HG03354 (cell line): Measurements from ENCODE around the gene PIEZO1.

ENCODE experiments used
- ATAC-seq: cut with Tn5 transposase; IDR thresholded peaks from one replicate; pipeline ENCODE4 v1.9.1; 2021; ENCODE audit warnings: mild to moderate bottlenecking; ENCODE audit not compliant: unreplicated experiment, poor library complexity, severe bottlenecking

Gene PIEZO1

GRCh38 chr16:88730632-88731607 lies 54.1 kb downstream of the PIEZO1 start:
- ATAC-seq, result no peak

GRCh38 chr16:88727871-88728270 lies 57.1 kb downstream of the PIEZO1 start:
- no peak for ATAC-seq

- ATAC-seq, result no peak
Observed at GRCh38 chr16:88726981-88727380, 58.0 kb downstream of the PIEZO1 start.

GRCh38 chr16:88726408-88726749 lies 58.6 kb downstream of the PIEZO1 start:
- ATAC-seq, result no peak

GRCh38 chr16:88725609-88726407 lies 59.2 kb downstream of the PIEZO1 start:
- no peak for ATAC-seq

GRCh38 chr16:88724855-88725555 lies 60.0 kb downstream of the PIEZO1 start:
- ATAC-seq, result no peak

GRCh38 chr16:88723911-88724310 lies 61.1 kb downstream of the PIEZO1 start:
- ATAC-seq, result no peak

- ATAC-seq, result no peak
Observed at GRCh38 chr16:88723507-88723887, 61.5 kb downstream of the PIEZO1 start.

- ATAC-seq, result no peak
Observed at GRCh38 chr16:88722784-88723506, 62.1 kb downstream of the PIEZO1 start.

GRCh38 chr16:88721815-88722755 lies 62.9 kb downstream of the PIEZO1 start:
- no peak for ATAC-seq

- ATAC-seq, result no peak
Observed at GRCh38 chr16:88721236-88721635, 63.8 kb downstream of the PIEZO1 start.

- ATAC-seq, result no peak
Observed at GRCh38 chr16:88720396-88720970, 64.5 kb downstream of the PIEZO1 start.

- no peak for ATAC-seq
Observed at GRCh38 chr16:88719933-88720296, 65.1 kb downstream of the PIEZO1 start.

GRCh38 chr16:88719267-88719932 lies 65.6 kb downstream of the PIEZO1 start:
- no peak for ATAC-seq

- ATAC-seq, result no peak
Observed at GRCh38 chr16:88718178-88718577, 66.8 kb downstream of the PIEZO1 start.

GRCh38 chr16:88716601-88717001 lies 68.4 kb downstream of the PIEZO1 start:
- no peak for ATAC-seq

GRCh38 chr16:88716201-88716600 lies 68.8 kb downstream of the PIEZO1 start:
- ATAC-seq, result no peak
